ENCODE data around the gene CHAC2.

DNA sequence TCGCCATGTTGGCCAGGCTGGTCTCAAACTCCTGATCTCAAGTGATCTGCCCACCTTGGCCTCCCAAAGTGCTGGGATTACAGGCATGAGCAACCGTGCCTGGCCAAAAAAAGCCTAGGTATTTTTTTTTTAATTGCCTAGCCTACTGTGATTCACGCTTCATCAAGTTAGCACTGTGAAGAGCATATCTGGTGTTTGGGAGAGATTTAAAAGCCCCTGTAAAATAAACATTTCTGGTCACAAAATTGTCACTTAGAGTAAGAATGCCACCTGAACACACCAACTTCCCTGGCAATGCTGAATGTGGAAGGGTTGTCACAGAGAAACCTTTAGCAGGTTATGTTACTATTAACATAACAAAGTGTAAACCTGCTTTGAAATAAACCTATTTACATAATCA lies 39.7 kb upstream of the CHAC2 start:
- TF ChIP-seq, protein P1, sequence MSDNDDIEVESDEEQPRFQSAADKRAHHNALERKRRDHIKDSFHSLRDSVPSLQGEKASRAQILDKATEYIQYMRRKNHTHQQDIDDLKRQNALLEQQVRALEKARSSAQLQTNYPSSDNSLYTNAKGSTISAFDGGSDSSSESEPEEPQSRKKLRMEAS (CRISPR knock-in tag; IDR thresholded peaks at IDR 0.05) = no peak
- TF ChIP-seq NR2C2 (CRISPR knock-in tag; IDR thresholded peaks at IDR 0.05) = no peak
